Hepatic stellate cell (primary cell): ENCODE measurements around the gene KDM7A.
A peak's percentile ranks its signal among the peaks of the same experiment; 100 is the strongest.
"Not testable (repeated sequence)": the region's sequence is repeated elsewhere in the genome, so short reads cannot be mapped to it uniquely, and the experiment has no call there.

ENCODE experiments used
- DNase-seq: peaks from one replicate; pipeline ENCODE4 v3.0.0; 2011; ENCODE audit warnings: low spot score

Gene KDM7A

GRCh38 chr7:140176811-140177702, at the start of gene KDM7A:
TSS of gene KDM7A (minus strand) at chr7:140176983. CDS start at chr7:140176937, 46 bp downstream.
- DNase-seq = peak; percentile 89

DNA sequence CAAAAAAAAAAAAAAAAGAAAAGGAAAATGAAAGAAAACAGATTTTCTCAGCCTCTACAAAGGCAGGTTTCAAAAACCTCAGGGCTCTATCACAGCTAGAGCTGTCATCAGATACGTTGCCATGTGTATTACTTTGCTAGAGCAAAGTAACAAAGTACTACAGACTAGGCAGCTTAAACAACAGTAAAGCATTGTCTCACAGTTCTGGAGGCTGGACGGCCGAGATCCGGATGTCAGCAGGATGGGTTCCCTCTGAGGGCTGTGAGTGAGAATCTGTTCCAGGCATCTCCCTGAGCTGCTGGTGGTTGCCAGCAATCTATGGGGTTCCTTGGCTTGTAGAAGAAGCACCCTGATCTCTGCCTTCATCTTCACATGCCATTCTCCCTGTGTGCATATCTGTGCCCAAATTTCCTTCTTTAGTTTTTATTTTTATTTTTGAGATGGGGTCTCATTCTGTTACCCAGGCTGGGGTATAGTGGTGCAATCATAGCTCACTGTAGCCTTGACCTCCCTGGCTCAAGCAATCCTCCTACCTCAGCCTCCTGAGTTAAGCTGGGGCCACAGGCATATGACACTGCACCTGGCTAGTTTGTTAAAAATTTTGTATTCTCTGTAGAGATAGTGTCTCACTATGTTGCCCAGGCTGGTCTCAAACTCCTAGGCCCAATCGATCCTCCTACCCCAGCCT, 48.9 kb upstream of the KDM7A start:
- no peak for DNase-seq

GRCh38 chr7:140223515-140224221, 46.9 kb upstream of the KDM7A start:
- DNase-seq = no peak

DNA sequence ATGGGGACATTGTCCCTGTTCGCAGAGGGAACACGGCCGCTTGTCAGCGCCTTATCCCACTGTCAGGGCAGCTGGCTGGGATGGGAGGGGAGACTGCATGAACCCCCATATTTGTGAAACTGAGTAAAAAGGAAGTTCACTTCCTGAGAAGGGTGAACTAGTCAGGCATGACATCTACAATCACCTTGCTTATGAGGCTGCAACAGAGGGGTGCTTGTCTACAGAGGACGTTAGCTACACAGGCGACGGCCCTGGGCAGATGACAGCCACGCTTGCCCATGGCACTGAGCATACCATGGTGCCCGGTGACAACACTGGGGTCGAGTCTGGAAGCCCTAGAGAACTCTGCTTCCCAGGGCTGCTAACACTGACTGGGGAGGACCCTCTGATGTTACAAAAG, 46.0 kb upstream of the KDM7A start:
- no peak for DNase-seq

DNA sequence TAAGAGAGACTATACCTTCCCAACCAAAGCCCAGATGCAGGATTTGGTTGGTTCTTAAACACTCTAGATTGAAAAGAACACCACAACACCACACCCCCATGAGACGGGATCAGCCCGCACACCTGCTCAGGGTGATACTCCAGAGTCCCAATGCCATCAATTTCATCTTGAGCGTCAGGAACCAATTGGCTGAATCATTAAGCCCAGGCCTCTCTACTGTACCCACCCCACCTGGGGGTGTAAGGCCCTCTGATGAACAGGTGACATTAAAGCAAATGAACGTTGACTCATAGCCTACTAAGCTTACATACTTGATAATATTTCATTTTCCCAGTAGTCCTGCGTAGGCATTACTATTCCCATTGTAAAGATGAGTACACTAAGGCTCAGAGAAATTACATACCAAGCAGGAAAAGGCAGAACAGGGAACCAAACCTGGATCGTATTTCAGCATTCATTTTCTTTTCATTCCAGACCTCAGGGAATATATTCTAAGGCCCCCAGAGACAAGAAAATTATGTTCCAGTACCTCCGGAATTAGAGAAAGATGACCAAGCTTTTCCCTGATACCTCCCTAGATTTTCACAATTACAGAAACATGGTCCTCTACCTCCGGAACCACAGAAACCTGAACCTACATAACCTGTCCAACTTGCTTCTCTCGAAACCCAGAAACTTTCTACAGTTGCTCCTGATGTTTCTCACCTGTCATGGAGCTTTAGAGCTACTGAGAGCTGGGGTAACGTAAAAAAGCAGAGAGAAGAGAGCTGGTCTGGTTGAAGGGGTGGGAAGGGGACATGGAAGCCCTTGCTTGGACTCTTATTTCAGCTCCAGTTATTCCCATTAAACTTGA, 43.1 kb upstream of the KDM7A start:
- no peak for DNase-seq

DNA sequence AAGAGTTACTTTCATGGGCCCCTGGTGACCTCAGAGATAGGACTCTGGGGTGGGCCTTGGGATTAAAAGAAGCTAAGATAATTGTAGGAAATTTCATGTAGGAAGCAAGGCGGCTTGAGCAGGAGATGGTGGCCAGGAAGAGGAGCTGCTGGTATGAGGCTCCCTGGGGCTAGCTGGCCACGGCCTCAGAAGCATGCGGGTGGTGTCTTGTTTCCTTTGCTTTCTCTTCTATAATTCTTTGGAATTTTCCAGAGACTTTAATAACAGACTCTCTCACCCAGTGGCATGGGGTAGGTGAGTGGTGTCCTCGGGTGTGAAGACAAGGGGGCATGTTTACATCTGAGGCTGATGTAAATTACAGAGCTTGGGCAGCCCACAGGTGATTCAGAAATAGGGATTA, 41.9 kb upstream of the KDM7A start:
- DNase-seq = no peak

GRCh38 chr7:140217750-140218501, 41.1 kb upstream of the KDM7A start:
- no peak for DNase-seq

DNA sequence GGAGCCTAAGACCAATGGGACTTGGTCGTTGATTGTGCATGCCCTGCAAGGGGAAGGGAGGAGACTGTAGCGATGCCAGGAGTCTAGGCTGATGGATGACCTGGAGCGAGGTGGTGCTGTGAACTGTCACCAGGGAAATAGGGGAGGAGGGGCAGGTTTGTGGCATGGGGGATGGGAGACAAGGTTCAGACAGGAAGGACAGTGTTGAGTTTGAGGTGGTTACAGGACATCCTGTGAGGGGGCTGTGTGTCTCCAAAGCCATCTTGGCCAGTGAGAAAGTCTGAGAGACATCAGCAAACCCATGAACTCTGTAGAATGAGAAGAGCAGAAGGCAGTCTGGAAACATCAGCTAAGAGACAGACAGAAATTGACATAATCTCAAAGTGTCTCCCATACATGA, 38.5 kb upstream of the KDM7A start:
- DNase-seq = no peak

GRCh38 chr7:140214075-140214684, 37.4 kb upstream of the KDM7A start:
- DNase-seq = no peak

DNA sequence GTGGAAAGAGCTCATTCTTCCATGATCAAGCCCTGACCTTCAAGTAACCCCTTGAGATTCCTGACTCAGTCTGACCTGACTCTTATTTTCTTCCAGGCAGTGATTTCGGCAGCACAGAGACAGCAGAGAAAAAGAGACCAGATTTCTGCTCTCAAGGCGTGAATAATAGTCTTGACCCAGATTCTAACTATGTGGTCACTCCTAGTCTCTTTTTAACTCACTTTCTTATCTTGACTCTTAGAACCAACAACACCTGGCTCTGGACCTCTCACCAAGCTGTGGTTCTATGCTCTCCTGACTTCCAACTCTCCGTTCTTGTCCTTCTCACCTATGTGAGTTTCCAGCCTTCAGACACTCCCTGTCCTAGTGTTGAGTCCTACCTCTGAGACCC, 36.9 kb upstream of the KDM7A start:
- DNase-seq = no peak

GRCh38 chr7:140212100-140212881, 35.5 kb upstream of the KDM7A start:
- no peak for DNase-seq

GRCh38 chr7:140211698-140212097, 34.9 kb upstream of the KDM7A start:
- no peak for DNase-seq

GRCh38 chr7:140209866-140210609, 33.3 kb upstream of the KDM7A start:
- no peak for DNase-seq

DNA sequence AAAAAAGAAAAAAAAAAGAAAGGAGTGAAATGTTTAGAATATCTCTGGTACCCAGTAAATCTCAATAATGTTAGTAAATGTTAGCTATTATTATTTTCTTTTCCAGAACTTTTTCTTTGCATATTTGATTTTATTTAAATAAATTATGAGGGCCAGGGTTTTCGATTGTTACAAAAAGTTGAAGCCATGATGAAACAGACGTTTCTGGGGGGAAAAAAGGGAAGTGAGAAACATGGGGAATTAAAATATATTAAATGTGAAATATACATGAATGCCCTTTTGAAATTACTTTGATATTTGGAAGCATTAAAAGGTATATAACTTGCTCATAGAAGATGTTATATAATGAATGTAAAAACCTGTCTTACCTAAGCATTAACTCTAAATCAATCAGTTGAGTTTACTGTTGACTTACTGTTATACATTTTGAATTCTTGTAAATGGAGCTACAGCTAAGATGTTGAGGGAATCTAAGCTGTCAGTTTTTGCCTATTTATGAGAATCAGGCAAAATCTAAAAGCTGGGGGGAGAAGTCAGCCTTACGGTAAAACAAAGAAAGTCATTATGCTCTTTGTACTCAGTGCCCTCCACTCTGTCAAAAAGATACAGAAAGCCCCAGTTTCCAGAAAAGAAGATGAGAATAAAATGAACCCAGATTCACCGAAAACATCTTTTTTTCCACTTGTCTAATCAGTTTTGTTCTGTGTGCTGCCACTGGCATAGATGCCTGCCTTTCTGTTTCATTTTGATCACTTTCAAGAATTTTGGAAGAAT, 30.0 kb upstream of the KDM7A start:
- DNase-seq = no peak

GRCh38 chr7:140205600-140205999, 28.8 kb upstream of the KDM7A start:
- DNase-seq = no peak

- no peak for DNase-seq
These were observed 26.8 kb upstream of the KDM7A start for GRCh38 chr7:140203556-140203955.

DNA sequence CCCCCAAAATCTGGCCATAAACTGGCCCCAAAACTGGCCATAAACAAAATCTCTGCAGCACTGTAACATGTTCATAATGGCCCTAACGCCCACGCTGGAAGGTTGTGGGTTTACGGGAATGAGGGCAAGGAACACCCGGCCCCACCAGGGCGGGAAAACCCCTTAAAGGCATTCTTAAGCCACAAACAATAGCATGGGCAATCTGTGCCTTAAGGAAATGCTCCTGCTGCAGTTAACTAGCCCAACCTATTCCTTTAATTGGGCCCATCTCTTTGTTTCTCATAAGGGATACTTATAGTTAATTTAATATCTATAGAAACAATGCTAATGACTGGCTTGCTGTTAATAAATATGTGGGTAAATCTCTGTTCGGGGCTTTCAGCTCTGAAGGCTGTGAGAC, 26.2 kb upstream of the KDM7A start:
- DNase-seq = not testable (repeated sequence)

- no peak for DNase-seq
These were observed 24.6 kb upstream of the KDM7A start for GRCh38 chr7:140201393-140201792.
